ENCODE data around the gene ETV7.

DNA sequence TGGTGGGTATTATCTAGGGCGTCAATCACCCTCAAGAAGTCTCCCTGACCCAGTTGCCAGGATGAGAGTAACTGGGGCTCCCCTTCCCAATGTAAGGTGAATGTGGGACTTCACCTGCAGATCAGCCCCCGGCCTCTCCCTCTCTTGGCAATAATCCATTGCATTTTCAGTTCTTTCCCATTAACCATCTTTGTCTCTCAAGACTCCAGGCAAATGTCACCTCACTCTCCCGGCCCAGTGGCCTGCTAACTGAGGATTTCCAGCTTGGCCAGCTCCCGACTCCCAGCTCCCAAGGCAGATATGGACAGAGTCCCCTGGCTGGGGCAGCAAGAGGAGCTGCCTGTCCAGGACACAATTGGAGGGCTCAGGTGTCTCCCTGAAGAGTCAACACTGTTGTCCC is 7.3 kb downstream of the ETV7 start:
- no peak for TF ChIP-seq POLR2AphosphoS5 (IDR thresholded peaks at IDR 0.05; ENCODE audit: borderline replicate concordance, low read depth, low read length)
- no peak for TF ChIP-seq EZH2 (IDR thresholded peaks at IDR 0.05)
- TF ChIP-seq FOXP2 (optimal IDR thresholded peaks at IDR 0.05; ENCODE audit: control extremely low read depth, extremely low read length, insufficient read depth): no peak

Data from SK-N-MC (cell line).